AG04449 (cell line): ENCODE results near the gene MAGI1.
"Not testable (repeated sequence)": the region's sequence is repeated elsewhere in the genome, so short reads cannot be mapped to it uniquely, and the experiment has no call there.

ENCODE experiments used
- CTCF ChIA-PET: fragments of 350-600 bp; formaldehyde crosslinking; extraction: SDS; loops from one replicate; lab custom pipeline; 2021; ENCODE audit warnings: antibody characterized with exemption; lab: Yijun Ruan, JAX
- POLR2A ChIA-PET: fragments of 400-600, 350-600 bp; formaldehyde crosslinking; extraction: SDS; loops from one replicate; lab custom pipeline; 2020; ENCODE audit warnings: antibody characterized with exemption, inconsistent platforms; lab: Yijun Ruan, JAX
- DNase-seq: peaks from one replicate; pipeline ENCODE4 v3.0.0-alpha.2; 2010; ENCODE audit warnings: low read depth, low spot score
- H3K4me3 ChIP-seq: 2 replicates; pipeline ENCODE4 v1.5.1; 2011; ENCODE audit warnings: low read depth, mild to moderate bottlenecking, control low read depth, low read length
- CTCF ChIP-seq: IDR thresholded peaks from one replicate; pipeline ENCODE4 v1.5.1; 2011; ENCODE audit warnings: mild to moderate bottlenecking, moderate library complexity, low read length, control low read depth, inconsistent platforms; ENCODE audit not compliant: insufficient read depth; ENCODE audit errors: missing control alignments

MAGI1 gene

DNA sequence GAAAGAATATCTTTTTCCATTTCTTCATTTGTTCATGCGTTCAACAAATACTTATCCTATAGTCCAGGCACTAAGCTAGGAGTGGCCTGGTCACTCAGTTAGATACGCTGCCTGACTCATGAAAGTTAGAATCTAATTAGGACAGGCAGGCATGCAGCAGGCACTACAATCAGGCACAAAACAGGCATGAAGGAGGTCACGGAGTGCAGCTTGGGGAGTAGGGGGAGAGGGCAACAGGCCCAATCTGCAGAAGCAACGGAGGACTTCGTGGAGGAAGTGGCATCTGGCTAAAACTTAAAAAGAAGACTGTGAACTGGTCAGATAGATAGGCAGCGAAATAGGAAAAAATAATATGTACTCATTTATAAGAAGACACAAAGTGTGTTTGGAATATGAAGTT lies 420.9 kb downstream of the MAGI1 start:
- CTCF ChIA-PET = no interaction called here
- H3K4me3 ChIP-seq = no peak overlapping the region
- no peak for TF ChIP-seq CTCF
- DNase-seq = no peak
- POLR2A ChIA-PET = no interaction called here

DNA sequence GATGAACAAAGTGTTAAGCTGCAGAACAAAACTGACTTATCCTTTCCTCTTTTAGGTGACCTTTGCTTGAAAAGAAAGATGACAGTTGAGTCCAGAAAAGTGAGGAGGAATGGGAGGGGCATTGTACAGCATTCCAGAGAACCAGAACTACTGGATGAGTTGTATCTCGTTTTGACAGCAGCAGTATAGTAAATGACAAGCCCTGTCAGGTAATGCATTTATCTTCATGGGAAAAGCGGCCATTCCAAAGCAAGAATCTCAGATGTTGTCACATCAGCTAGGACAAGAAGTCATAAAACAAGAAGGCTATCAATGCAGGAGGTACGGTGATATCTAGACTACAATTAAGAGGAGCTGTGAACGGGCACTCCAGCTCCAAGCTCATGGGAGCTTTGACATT lies 421.5 kb downstream of the MAGI1 start:
- TF ChIP-seq CTCF = no peak
- no peak overlapping the region for H3K4me3 ChIP-seq
- POLR2A ChIA-PET = no interaction called here
- DNase-seq = no peak
- CTCF ChIA-PET = no interaction called here

GRCh38 chr3:65616563-65616962 lies 422.2 kb downstream of the MAGI1 start:
- no peak for DNase-seq
- TF ChIP-seq CTCF = no peak
- CTCF ChIA-PET = no interaction called here
- POLR2A ChIA-PET = no interaction called here
- no peak overlapping the region for H3K4me3 ChIP-seq

DNA sequence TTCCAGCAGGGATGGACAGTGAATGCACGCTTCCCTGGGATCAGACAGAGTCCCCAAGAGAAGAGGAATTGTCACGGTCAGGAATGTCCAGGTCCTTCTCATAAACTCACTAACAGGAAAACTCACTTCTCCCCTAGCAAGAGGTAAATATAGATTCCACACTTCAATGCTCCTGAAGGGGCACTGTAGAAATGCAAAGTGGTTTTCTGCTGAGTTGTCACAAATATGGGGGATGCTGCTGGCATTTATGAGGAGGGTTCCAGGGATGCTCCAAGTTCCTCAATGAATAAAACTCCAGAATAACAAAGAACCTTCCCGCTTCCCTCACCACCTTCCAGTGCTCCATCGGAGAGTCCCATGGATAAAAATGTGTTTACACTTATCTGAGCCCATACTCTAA lies 423.4 kb downstream of the MAGI1 start:
- no peak overlapping the region for H3K4me3 ChIP-seq
- POLR2A ChIA-PET = no interaction called here
- CTCF ChIA-PET = no interaction called here
- DNase-seq = no peak
- TF ChIP-seq CTCF = no peak

DNA sequence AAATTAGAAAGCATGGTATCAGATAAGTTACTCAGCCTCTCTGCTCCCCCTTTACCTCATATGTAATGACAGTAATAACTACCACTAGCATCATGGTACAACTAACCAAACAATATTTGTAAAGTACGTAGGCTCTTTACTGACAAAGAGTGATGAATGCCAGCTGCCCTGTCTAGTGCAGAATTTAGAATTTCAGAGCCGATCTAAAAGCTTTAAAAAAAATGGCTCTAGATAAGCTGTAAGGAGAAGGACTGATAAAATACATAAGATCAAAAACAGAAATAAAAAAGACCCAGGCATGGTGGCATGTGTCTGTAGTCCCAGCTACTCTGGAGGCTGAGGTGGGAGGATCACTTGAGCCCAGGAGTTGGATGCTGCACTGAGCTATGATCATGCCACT lies 424.1 kb downstream of the MAGI1 start:
- no peak for TF ChIP-seq CTCF
- no peak for DNase-seq
- no peak overlapping the region for H3K4me3 ChIP-seq
- POLR2A ChIA-PET = no interaction called here
- CTCF ChIA-PET = no interaction called here

DNA sequence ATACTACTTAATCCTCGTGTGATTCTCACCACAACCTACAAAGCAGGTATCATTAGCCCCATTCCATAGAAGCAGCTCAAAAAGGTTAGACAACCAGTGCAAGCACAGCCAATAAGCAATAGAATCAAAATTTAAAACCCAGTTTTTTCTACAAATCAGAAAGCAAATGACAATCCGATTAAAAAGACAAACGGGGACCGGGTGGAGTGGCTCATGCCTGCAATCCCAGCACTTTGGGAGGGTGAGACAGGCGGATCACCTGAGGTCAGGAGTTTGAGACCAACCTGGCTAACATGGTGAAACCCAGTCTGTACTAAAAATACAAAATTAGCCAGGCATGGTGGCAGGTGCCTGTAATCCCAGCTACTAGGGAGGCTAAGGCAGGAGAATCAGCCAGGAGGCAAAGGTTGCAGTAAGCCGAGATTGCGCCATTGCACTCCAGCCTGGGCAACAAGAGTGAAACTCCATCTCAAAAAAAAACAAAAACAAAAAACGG lies 430.7 kb downstream of the MAGI1 start:
- H3K4me3 ChIP-seq, CTCF ChIA-PET, DNase-seq, POLR2A ChIA-PET: not testable (repeated sequence)

- ChIA-PET CTCF (no interaction called here), POLR2A (no interaction called here)
- no peak for DNase-seq
Observed at GRCh38 chr3:65607101-65607500, 431.6 kb downstream of the MAGI1 start.

More at GRCh38 chr3:65607101-65607500, 431.6 kb downstream of the MAGI1 start:
- no peak overlapping the region for H3K4me3 ChIP-seq
- no peak for TF ChIP-seq CTCF
